ENCODE data around the gene RPRML.
"Not testable (repeated sequence)": the region's sequence is repeated elsewhere in the genome, so short reads cannot be mapped to it uniquely, and the experiment has no call there.

The RPRML gene

DNA sequence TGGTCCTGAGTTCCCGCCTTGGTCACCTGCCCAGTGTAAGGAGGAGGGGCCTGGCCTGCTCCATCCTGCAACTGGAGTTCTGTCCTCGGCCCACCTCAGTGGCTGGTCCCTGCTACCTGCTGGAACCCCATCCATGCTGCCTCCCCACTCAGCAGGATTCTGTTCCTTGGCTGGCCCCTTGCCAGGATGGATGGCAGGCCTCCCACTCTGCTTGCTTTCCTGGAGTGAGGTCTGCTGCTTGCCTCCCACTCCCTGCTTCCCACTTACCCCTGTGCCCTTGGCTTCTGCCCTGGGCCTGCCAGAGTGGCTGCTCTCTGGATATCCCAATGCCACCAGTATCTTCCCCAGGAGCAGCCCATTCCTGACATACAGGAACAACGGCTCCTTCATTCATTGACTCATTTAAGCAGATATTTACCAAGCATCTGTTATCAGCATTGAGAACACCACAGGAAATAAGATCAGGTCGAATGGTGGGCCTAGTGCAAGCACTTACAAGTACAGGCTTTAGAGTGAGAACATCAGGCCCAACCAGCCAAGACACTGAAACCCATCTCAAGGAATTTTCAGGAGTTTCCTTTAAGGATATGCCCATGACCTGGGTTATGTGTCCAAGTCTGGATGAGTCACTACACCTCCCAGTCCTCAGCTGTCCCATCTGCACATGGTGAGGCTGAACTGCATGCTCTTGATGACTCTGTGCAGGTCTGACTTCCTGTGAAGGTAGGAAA lies 17.0 kb upstream of the RPRML start:
- TF ChIP-seq, protein P1, sequence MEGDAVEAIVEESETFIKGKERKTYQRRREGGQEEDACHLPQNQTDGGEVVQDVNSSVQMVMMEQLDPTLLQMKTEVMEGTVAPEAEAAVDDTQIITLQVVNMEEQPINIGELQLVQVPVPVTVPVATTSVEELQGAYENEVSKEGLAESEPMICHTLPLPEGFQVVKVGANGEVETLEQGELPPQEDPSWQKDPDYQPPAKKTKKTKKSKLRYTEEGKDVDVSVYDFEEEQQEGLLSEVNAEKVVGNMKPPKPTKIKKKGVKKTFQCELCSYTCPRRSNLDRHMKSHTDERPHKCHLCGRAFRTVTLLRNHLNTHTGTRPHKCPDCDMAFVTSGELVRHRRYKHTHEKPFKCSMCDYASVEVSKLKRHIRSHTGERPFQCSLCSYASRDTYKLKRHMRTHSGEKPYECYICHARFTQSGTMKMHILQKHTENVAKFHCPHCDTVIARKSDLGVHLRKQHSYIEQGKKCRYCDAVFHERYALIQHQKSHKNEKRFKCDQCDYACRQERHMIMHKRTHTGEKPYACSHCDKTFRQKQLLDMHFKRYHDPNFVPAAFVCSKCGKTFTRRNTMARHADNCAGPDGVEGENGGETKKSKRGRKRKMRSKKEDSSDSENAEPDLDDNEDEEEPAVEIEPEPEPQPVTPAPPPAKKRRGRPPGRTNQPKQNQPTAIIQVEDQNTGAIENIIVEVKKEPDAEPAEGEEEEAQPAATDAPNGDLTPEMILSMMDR (IDR thresholded peaks at IDR 0.05; ENCODE audit: insufficient read depth, low read depth, low read length, missing control alignments), result no peak
- no peak for DNase-seq (ENCODE audit: low read depth)
- no peak overlapping the region for H3K4me3 ChIP-seq (ENCODE audit: low read depth, low read length)

- TF ChIP-seq, protein P1 (IDR thresholded peaks at IDR 0.05; ENCODE audit: insufficient read depth, low read depth, low read length, missing control alignments), result no peak
- H3K4me3 ChIP-seq (ENCODE audit: low read depth, low read length), result no peak overlapping the region
- DNase-seq (ENCODE audit: low read depth), result no peak
Measured at GRCh38 chr17:46994993-46995392, 15.9 kb upstream of the RPRML start.

GRCh38 chr17:46991617-46992016 lies 12.6 kb upstream of the RPRML start:
- no peak for DNase-seq (ENCODE audit: low read depth)
- H3K4me3 ChIP-seq (ENCODE audit: low read depth, low read length), result no peak overlapping the region
- TF ChIP-seq, protein P1 (IDR thresholded peaks at IDR 0.05; ENCODE audit: insufficient read depth, low read depth, low read length, missing control alignments), result no peak

DNA sequence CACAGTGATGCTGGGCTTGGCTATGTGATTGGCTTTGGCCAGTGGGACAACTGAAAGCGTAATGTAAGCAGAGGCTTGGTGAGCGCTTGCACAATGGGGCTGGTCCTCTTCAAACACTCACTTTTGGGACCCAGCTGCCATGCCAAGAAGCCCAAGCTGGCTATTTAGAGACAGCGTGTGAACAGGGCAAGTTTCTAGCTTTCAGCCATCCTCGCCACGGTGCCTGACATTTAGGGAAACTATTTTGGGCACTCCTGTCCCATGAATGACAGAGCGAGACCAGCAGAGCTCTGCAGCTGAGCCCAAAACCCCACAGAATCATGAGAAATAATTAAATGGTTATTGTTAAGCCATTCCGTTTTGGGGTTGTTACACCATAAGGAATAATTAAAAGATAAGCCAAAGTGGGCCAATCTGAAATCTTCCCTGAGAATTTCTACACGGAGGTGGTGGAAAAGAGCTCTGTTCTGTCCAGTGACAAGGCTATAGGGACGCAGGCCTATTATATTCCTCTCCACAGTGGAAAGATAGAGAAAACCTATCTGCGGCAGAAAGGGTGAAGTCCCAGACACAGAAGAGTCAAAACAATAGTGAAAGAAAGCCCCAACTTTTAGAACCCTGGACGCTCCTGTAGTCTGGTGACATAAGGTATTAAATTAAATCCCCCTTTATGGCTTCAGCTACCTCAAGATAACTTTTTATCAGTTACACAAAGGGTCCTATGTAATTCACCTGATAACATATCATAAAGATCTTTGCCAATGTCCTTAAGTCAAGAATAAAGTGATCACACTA lies 10.8 kb upstream of the RPRML start:
- DNase-seq (ENCODE audit: low read depth), result no peak
- TF ChIP-seq, protein P1 (IDR thresholded peaks at IDR 0.05; ENCODE audit: insufficient read depth, low read depth, low read length, missing control alignments), result no peak

DNA sequence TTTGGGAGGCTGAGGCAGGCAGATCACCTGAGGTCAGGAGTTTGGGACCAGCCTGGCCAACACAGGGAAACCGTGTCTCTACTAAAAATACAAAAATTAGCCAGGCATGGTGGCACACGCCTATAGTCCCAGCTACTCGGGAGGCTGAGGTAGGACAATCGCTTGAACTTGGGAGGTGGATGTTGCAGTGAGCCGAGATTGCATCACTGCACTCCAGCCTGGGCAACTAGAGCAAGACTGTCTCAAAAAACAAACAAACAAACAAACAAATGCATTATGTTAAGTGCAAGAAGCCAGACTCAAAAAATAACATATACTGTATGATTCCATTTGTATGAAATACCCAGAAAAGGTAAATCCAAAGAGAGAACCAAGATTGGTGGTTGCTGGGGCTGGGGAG lies 8.9 kb upstream of the RPRML start:
- DNase-seq (ENCODE audit: low read depth); H3K4me3 ChIP-seq (ENCODE audit: low read depth, low read length): not testable (repeated sequence)

More for the DNA sequence above, 10.8 kb upstream of the RPRML start:
- no peak overlapping the region for H3K4me3 ChIP-seq (ENCODE audit: low read depth, low read length)

- no peak for DNase-seq (ENCODE audit: low read depth)
- no peak overlapping the region for H3K4me3 ChIP-seq (ENCODE audit: low read depth, low read length)
- TF ChIP-seq, protein P1 (IDR thresholded peaks at IDR 0.05; ENCODE audit: insufficient read depth, low read depth, low read length, missing control alignments), result no peak
Measured at GRCh38 chr17:46986366-46986765, 7.3 kb upstream of the RPRML start.

DNA sequence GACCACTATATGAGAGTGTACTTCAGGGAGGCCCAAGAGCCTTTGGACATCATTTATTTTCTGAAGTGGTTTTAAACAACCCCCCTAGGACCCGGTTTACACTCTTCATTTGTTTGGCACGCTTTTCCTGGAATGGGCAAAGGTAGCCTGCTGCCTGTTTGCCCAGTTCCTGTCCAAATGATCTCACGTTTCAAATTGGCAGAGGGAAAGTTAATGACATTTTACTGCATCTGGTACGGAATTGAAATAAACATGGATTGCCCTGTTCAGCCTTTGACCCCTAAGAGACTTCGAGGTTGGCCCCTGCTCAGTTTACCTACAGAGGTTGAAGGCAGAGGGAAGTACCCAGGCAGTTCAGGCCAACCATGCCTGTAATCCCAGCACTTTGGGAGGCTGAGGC lies 5.8 kb upstream of the RPRML start:
- no peak overlapping the region for H3K4me3 ChIP-seq (ENCODE audit: low read depth, low read length)
- TF ChIP-seq, protein P1 (IDR thresholded peaks at IDR 0.05; ENCODE audit: insufficient read depth, low read depth, low read length, missing control alignments), result no peak
- DNase-seq (ENCODE audit: low read depth), result no peak

All from GM12865 (cell line).